ENCODE data around the gene SORBS1. TPM values are rescaled to one million over a fixed set of nuclear protein-coding genes. Genes with fewer than 3 reads are reported as not detected.

Gene SORBS1
- total RNA-seq, 1 donor from 2014 or later = 1.1 TPM

DNA sequence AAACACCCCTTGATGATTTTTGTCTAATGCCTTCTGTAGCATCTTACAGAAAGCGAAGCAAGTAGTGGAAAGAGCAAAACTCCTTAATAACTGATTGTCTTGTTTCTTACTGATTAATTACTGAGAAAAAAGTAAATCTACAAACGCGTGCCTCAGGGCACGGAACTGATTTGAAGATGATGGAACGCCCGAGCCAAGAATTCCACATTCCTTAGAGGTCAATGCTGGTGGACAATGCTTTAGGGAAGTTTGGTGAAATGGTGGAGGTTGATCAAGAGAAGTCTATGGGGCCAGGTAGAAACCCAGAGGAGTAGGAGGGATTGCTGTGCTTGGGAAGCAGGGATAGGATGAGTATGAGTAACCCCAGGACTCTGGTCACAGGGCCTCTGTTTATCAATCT is 5.0 kb upstream of the SORBS1 start:
- intact Hi-C loops (cut with micrococcal nuclease) = loop anchor here (10.0 kb wide), 1 partner anchor 1021 kb away; the partner anchor contains the start of gene HELLS

- intact Hi-C loops (cut with micrococcal nuclease) = loop anchor here (10.0 kb wide), 1 partner anchor 1021 kb away; the partner anchor contains the start of gene HELLS
These were observed 4.2 kb upstream of the SORBS1 start for GRCh38 chr10:95565336-95565735.

- intact Hi-C loops (cut with micrococcal nuclease) = loop anchor here (10.0 kb wide), 1 partner anchor 1019 kb away; the partner anchor contains the start of gene HELLS
These were observed 3.1 kb upstream of the SORBS1 start for GRCh38 chr10:95564291-95564690.

- intact Hi-C loops (cut with micrococcal nuclease) = loop anchor here (10.0 kb wide), 1 partner anchor 1018 kb away; the partner anchor contains the start of gene HELLS
These were observed 1.3 kb upstream of the SORBS1 start for GRCh38 chr10:95562341-95562965.

- intact Hi-C loops (cut with micrococcal nuclease) = loop anchor here (1.0 to 10.0 kb wide), 4 partner anchors 94 to 1017 kb away; partner anchors contain the start of genes ALDH18A1, HELLS and PDLIM1
These were observed 650 bp upstream of the SORBS1 start for GRCh38 chr10:95561864-95562177.

DNA sequence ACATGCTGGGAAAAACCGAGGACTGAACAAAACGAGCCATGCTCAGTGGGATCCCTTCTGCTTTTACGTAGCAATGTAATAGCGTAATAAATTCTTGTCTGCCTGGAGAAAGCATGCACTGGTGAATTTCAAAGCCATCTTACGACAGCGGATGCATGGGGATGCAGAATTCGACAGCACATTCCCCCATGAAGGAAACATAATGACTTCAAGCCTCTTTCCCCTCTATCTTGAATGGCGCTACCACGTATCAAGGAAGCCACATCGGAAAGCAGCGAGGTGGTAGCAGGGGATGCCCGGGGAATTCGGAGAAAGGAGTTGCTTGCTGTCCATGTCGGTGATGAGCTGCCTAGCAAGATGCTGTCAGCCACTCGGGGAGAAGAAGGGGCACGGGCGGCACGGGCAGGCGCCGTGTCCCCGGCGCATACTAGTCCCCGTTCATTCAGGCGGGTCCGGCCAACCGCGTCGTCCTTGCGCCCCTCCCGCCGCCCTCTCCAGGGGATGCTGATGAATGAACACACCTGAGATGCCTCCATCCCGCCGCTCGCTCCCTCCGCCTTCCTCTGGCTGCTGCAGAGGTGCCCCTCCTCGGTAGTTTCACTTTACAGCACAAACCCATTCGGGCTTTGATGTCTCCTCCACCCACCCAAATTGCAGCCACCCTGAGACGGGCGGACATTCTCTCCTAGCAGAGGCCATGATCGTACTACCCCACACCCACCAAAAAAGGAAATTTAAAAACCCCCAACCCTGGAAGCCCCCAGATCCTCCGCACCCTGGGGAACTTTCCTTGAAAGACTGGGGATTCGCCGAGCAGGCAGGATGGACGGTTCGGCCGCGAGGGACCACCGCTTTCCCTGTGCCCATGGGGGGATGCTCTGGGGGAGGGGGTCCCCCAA is 644 bp downstream of the SORBS1 start:
- intact Hi-C loops (cut with micrococcal nuclease) = loop anchor here (1.0 to 10.0 kb wide), 4 partner anchors 96 to 1016 kb away; partner anchors contain the start of genes ALDH18A1, HELLS and PDLIM1

DNA sequence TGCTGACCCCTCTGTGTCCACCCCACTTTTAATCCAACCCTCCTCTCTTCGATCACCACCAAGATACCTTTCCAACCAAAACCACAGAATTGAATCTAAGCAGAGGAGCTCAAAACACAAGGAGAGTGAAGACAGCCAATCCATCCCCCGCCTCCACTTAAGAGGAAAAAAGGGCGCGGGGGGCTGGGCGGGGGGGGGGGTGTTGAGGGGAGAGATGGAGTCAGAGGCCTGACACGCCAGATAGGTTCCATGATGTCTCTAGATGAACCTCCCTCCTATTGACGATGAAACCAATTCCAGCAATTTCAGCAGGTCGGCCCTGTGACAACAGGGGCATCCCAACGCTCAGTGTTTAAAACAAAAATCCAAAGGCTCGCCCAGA is 1.3 kb downstream of the SORBS1 start:
- intact Hi-C loops (cut with micrococcal nuclease) = loop anchor here (2.0 to 10.0 kb wide), 3 partner anchors 135 to 1015 kb away; partner anchors contain the start of genes HELLS and PDLIM1

DNA sequence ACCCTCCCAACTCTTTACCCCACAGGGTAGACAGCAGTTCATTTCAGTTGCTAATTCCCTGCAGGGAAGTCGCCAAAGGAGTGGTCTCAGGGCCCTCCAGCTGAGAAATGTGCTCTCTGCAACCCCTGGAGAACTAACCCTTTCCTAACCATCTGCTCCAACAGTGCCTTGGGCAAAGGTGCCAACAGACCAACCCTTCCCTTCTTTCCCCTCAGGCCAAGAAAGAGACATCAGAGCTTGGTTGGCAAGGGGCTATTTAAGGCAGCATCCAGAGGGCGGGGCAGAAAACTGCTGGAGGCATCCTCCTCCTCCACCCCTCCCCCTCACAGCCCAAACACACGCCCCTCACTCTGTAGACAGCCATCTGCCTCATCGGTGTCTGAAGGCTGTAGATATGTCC is 1.7 kb downstream of the SORBS1 start:
- intact Hi-C loops (cut with micrococcal nuclease) = no loop called here

GRCh38 chr10:95558593-95559320 is 2.4 kb downstream of the SORBS1 start:
- intact Hi-C loops (cut with micrococcal nuclease) = no loop called here

- intact Hi-C loops (cut with micrococcal nuclease) = no loop called here
These were observed 4.0 kb downstream of the SORBS1 start for GRCh38 chr10:95556994-95557767.

DNA sequence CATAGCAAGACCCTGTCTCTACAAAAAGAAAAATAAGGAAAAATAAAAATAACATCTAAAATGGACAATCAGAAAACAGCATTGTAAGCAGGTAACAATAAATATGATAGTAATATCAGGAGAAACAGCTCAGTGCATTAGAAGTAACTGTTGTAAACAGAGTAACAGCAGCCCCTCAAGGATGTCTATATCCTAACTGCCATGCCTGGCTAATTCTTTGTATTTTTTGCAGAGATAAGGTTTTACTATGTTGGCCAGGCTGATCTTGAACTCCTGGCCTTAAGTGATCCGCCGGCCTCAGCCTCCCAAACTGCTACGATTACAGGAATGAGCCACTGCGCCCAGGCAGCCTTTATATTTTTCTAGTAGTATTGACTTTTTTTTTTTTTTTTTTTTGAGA is 7.5 kb downstream of the SORBS1 start:
- intact Hi-C loops (cut with micrococcal nuclease) = no loop called here

DNA sequence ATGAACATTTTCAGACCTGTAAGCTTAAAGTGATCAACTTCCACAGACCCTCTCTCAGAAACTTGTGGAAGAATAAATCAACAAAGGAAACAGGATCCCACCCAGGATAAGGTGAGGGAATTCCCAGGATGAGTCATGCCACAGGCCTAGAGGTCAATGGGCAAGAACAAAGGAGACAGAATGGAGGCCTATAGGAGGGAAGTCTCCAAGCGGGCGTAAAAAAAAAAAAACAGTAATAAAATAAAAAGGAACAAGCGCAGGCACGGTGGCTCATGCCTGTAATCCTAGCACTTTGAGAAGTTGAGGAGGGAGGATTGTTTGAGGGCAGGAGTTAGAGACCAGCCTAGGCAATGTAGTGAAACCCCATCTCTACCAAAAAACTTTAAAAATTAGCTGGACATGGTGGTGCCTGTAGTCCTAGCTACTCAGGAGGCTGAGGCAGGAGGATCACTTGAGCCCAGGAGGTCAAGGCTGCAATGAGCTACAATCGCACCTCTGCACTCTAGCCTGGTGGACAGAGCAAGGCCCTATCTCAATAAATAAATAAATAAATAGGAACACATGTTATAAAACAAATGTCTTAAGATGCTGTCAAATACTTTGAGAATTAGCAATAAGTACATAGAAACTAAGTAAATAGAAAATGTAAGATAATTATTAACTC is 8.4 kb downstream of the SORBS1 start:
- intact Hi-C loops (cut with micrococcal nuclease) = no loop called here

GRCh38 chr10:95550073-95550672 is 11.0 kb downstream of the SORBS1 start:
- intact Hi-C loops (cut with micrococcal nuclease) = no loop called here

- intact Hi-C loops (cut with micrococcal nuclease) = no loop called here
These were observed 13.3 kb downstream of the SORBS1 start for GRCh38 chr10:95547791-95548435.

- intact Hi-C loops (cut with micrococcal nuclease) = no loop called here
These were observed 14.0 kb downstream of the SORBS1 start for GRCh38 chr10:95547197-95547596.

DNA sequence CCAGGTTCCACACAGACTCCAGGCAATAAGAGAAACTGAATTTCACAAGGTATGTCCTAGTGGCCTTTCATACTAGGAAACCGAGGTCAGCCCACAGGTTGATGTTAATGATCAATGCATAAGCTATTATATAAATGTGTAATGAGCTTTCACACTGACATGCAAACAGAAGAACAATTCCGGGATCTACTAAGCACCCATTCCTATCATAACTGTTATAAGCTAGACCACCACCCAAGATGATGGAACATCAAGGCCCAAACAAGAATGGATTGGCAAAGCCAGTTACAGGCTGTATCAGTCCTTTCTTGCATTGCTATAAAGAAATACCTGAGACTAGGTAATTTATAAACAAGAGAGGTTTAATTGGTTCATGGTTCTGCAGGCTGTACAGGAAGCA is 15.2 kb downstream of the SORBS1 start:
- intact Hi-C loops (cut with micrococcal nuclease) = no loop called here

DNA sequence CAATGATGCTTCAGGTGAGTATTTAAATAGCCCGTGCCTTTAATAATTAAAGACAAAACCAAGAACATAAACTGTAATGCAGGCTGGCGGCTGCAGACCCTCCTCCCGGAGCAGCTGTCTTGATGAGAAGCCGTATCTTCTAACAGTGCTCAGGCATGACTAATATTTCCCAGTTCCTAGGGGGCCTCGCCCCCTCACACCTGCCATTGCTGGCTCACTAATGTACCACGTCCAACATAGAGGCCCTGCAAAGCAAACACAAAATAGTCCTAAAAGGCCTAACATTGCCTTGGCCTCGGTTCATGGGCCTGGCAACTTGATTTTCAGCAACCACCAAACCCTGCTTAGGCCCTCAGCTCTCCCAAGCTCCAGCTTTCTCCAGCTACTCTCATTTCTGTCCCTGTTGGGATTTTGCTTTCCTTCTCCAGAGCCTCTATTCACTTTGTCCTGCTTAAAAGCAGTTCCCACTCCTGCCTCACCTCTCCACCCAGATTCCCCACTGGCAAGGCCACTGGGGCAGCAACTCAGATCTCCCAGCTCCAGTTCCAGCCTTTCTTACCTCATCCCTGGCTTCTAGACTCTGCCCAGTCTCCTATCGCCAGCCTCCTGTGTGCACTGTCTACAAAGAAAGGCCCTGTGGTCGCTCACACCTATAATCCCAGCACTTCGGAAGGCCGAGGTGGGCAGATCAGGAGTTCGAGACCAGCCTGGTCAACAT is 16.2 kb downstream of the SORBS1 start:
- intact Hi-C loops (cut with micrococcal nuclease) = no loop called here

GRCh38 chr10:95543459-95543858 is 17.7 kb downstream of the SORBS1 start:
- intact Hi-C loops (cut with micrococcal nuclease) = no loop called here

- intact Hi-C loops (cut with micrococcal nuclease) = no loop called here
These were observed 18.4 kb downstream of the SORBS1 start for GRCh38 chr10:95542761-95543160.
